H1 (cell line): ENCODE data around the gene CAMTA1. TPM values are rescaled to one million over a fixed set of nuclear protein-coding genes. Genes with fewer than 3 reads are reported as not detected.

Experiments used
- CTCF ChIA-PET: fragments of 300-600 bp; sonication (Branson Sonifier 250); formaldehyde crosslinking; loops from one replicate; lab custom pipeline; 2021; ENCODE audit not compliant: partially characterized antibody; lab: Charles Lee
- POLR2A ChIA-PET: fragments of 300-600 bp; sonication (Branson Sonifier 250); formaldehyde crosslinking; loops from one replicate; lab custom pipeline; 2021; ENCODE audit warnings: inconsistent platforms; ENCODE audit not compliant: partially characterized antibody; lab: Charles Lee
- DNase-seq, 2 experiments: peaks; one replicate each; pipeline versions ENCODE4 v3.0.0 to v3.0.0-alpha.2; 2010 to 2022; ENCODE audit warnings: low spot score in 2 of 2, low read depth in 1 of 2, mixed read lengths in 1 of 2
- FAIRE-seq: peaks from 2 replicates; lab custom pipeline; 2011; peaks lifted over from hg19 to GRCh38; lab: Jason Lieb, UNC
- H2AFZ ChIP-seq: 2 replicates; pipeline ENCODE4 v1.8.1; 2012; ENCODE audit warnings: low read length, inconsistent platforms
- H2AK5ac ChIP-seq: 2 replicates; pipeline ENCODE4 v1.6.1; 2013; ENCODE audit warnings: low read depth, low read length
- H2BK120ac ChIP-seq: replicated peaks from 2 replicates; pipeline ENCODE3; 2013; ENCODE audit warnings: low read depth, low read length, inconsistent platforms
- H2BK12ac ChIP-seq: 2 replicates; pipeline ENCODE4 v1.6.1; 2013; ENCODE audit warnings: low read depth, low read length
- H2BK15ac ChIP-seq: 2 replicates; pipeline ENCODE4 v1.6.1; 2013; ENCODE audit warnings: low read length
- H2BK20ac ChIP-seq: 2 replicates; pipeline ENCODE4 v1.6.1; 2013; ENCODE audit warnings: low read length
- H2BK5ac ChIP-seq: 2 replicates; pipeline ENCODE4 v1.6.1; 2013; ENCODE audit warnings: low read depth, low read length
- H3K14ac ChIP-seq: 2 replicates; pipeline ENCODE4 v1.6.1; 2013; ENCODE audit warnings: inconsistent platforms; ENCODE audit not compliant: insufficient read length
- H3K18ac ChIP-seq: 2 replicates; pipeline ENCODE4 v1.6.1; 2013; ENCODE audit warnings: low read length; ENCODE audit errors: extremely low read depth
- H3K23ac ChIP-seq: 2 replicates; pipeline ENCODE4 v1.6.1; 2013; ENCODE audit warnings: inconsistent platforms; ENCODE audit not compliant: insufficient read length
- H3K23me2 ChIP-seq: 2 replicates; pipeline ENCODE4 v1.6.1; 2013; ENCODE audit warnings: low read depth, low read length
- H3K27ac ChIP-seq: 2 replicates; pipeline ENCODE4 v1.6.1; 2011; ENCODE audit warnings: low read depth, low read length, inconsistent platforms
- H3K27me3 ChIP-seq, 4 experiments: replicated peaks in 1 of 4; 1 replicate in 1 of 4; 2 replicates in 3 of 4; pipeline versions ENCODE4 v1.6.1 to v1.8.1; 2011 to 2013; ENCODE audit warnings: low read length in 3 of 4, mild to moderate bottlenecking in 3 of 4, inconsistent platforms in 2 of 4, mixed read lengths in 2 of 4, moderate library complexity in 1 of 4; ENCODE audit not compliant: control insufficient read depth in 3 of 4, insufficient read depth in 3 of 4; ENCODE audit errors: extremely low read depth in 1 of 4
- H3K36me3 ChIP-seq, 4 experiments: 2 replicates each; pipeline versions ENCODE4 v1.6.1 to v1.8.1; 2011 to 2013; ENCODE audit warnings: mild to moderate bottlenecking in 4 of 4, low read length in 3 of 4, moderate library complexity in 2 of 4, control low read depth in 1 of 4, inconsistent platforms in 1 of 4; ENCODE audit not compliant: insufficient read depth in 4 of 4, control insufficient read depth in 2 of 4
- H3K4ac ChIP-seq: replicated peaks from 2 replicates; pipeline ENCODE3; 2013; ENCODE audit warnings: low read length, low read depth, mixed read lengths, inconsistent platforms; ENCODE audit not compliant: insufficient read length
- H3K4me1 ChIP-seq, 4 experiments: replicated peaks in 1 of 4; 1 replicate in 1 of 4; 2 replicates in 3 of 4; pipeline versions ENCODE4 v1.6.1 to v1.8.1; 2011 to 2013; ENCODE audit warnings: low read length in 3 of 4, inconsistent platforms in 2 of 4, mixed read lengths in 1 of 4; ENCODE audit not compliant: insufficient read depth in 4 of 4, control insufficient read depth in 3 of 4
- H3K4me2 ChIP-seq, 2 experiments: 2 replicates each; pipeline versions ENCODE4 v1.6.1 to v1.8.1; 2011 to 2013; ENCODE audit warnings: low read depth in 2 of 2, low read length in 2 of 2, control low read depth in 1 of 2, inconsistent platforms in 1 of 2, mild to moderate bottlenecking in 1 of 2; ENCODE audit not compliant: insufficient read depth in 1 of 2
- H3K4me3 ChIP-seq, 4 experiments: fragments of 200-600, 300-600 bp in 1 of 4; sonication (generic), shearing (Covaris generic), sonication (Bioruptor Twin) in 1 of 4; 2 replicates each; pipeline versions ENCODE4 v1.5.1 to v1.8.1; 2011 to 2016; ENCODE audit warnings: low read length in 4 of 4, low read depth in 3 of 4, control low read depth in 2 of 4, inconsistent platforms in 2 of 4, mild to moderate bottlenecking in 2 of 4, mixed read lengths in 1 of 4, moderate library complexity in 1 of 4; ENCODE audit not compliant: insufficient read depth in 2 of 4; ENCODE audit errors: extremely low read depth in 1 of 4
- H3K56ac ChIP-seq: replicated peaks from 2 replicates; pipeline ENCODE3; 2013; ENCODE audit warnings: low read depth, mild to moderate bottlenecking, mixed read lengths, low read length, inconsistent platforms; ENCODE audit not compliant: insufficient read length
- H3K79me1 ChIP-seq: 2 replicates; pipeline ENCODE4 v1.6.1; 2013; ENCODE audit warnings: low read depth, low read length, control low read depth
- H3K79me2 ChIP-seq, 2 experiments: 2 replicates each; pipeline versions ENCODE4 v1.6.1 to v1.8.1; 2012 to 2013; ENCODE audit warnings: low read length in 2 of 2, mild to moderate bottlenecking in 2 of 2, inconsistent platforms in 1 of 2; ENCODE audit not compliant: insufficient read depth in 2 of 2, control insufficient read depth in 1 of 2
- H3K9ac ChIP-seq, 4 experiments: replicated peaks in 1 of 4; 1 replicate in 1 of 4; 2 replicates in 3 of 4; pipeline versions ENCODE4 v1.6.1 to v1.8.1; 2011 to 2013; ENCODE audit warnings: low read depth in 3 of 4, low read length in 3 of 4, control low read depth in 2 of 4, mild to moderate bottlenecking in 2 of 4, moderate library complexity in 2 of 4, inconsistent platforms in 1 of 4; ENCODE audit errors: extremely low read depth in 1 of 4
- H3K9me3 ChIP-seq, 2 experiments: 2 replicates each; pipeline versions ENCODE4 v1.6.1 to v1.8.1; 2012 to 2013; ENCODE audit warnings: mild to moderate bottlenecking in 2 of 2, moderate library complexity in 2 of 2, control low read depth in 1 of 2, inconsistent platforms in 1 of 2, low read depth in 1 of 2, low read length in 1 of 2, mixed read lengths in 1 of 2; ENCODE audit not compliant: insufficient read depth in 2 of 2
- H4K20me1 ChIP-seq, 2 experiments: replicated peaks in 1 of 2; 2 replicates each; pipeline versions ENCODE3 to v1.8.1; 2011 to 2013; ENCODE audit warnings: inconsistent platforms in 2 of 2, low read length in 2 of 2, mild to moderate bottlenecking in 1 of 2; ENCODE audit not compliant: insufficient read depth in 2 of 2, control insufficient read depth in 1 of 2
- H4K5ac ChIP-seq: 2 replicates; pipeline ENCODE4 v1.6.1; 2013; ENCODE audit warnings: low read length, low read depth, mixed read lengths, inconsistent platforms; ENCODE audit not compliant: insufficient read length
- H4K8ac ChIP-seq: 2 replicates; pipeline ENCODE4 v1.8.0; 2013; ENCODE audit warnings: mild to moderate bottlenecking, moderate library complexity, low read length, inconsistent platforms; ENCODE audit not compliant: insufficient read depth; ENCODE audit errors: extremely low read depth
- H4K91ac ChIP-seq: replicated peaks from 2 replicates; pipeline ENCODE3; 2013; ENCODE audit warnings: low read length, mixed read lengths, inconsistent platforms; ENCODE audit not compliant: insufficient read length
- BACH1 ChIP-seq: IDR thresholded peaks from 2 replicates; pipeline ENCODE4 v1.6.1; 2012; ENCODE audit warnings: low read length, improper control_type of control experiment
- CREB1 ChIP-seq: IDR thresholded peaks from 2 replicates; pipeline ENCODE4 v1.6.1; 2012; ENCODE audit warnings: inconsistent platforms
- CTBP2 ChIP-seq: IDR thresholded peaks from 2 replicates; pipeline ENCODE4 v1.7.0; 2011; ENCODE audit warnings: borderline replicate concordance, mild to moderate bottlenecking, moderate library complexity, mixed read lengths, low read length; ENCODE audit not compliant: insufficient read depth, insufficient read length
- NANOG ChIP-seq: IDR thresholded peaks from 2 replicates; pipeline ENCODE4 v1.6.1; 2011; ENCODE audit warnings: low read length, low read depth, mild to moderate bottlenecking, inconsistent platforms; ENCODE audit not compliant: insufficient read depth, poor library complexity, severe bottlenecking
- WGBS, 2 experiments: shearing (Covaris generic) in 1 of 2; methylation state at CpG; one replicate each; pipeline versions ENCODE4 v1.1.6 to v1.1.7; 2013 to 2015; ENCODE audit warnings: low lambda C conversion rate in 2 of 2, mixed read lengths in 2 of 2, inconsistent platforms in 1 of 2, low coverage in 1 of 2, missing lambda C conversion rate in 1 of 2; ENCODE audit not compliant: insufficient replicate concordance in 2 of 2, insufficient coverage in 1 of 2, insufficient read length in 1 of 2; ENCODE audit errors: extremely low coverage in 1 of 2, missing lambda C conversion rate in 1 of 2; 5-methylcytosine and 5-hydroxymethylcytosine counted together
- polyA plus RNA-seq, 7 experiments: library from polyadenylated mRNA; depleted of rRNA in 3 of 7; stranded (reverse) in 5 of 7; unstranded in 2 of 7; fragments of >200 nt in 5 of 7; fragments of 200-250 nt in 2 of 7; gene quantifications; 1 replicate in 5 of 7; 2 replicates in 1 of 7; 4 replicates in 1 of 7; pipeline versions ENCODE4 v1.2.1 to v1.2.3, GENCODE V29; 2011 to 2013; ENCODE audit warnings: missing spikeins in 2 of 7, mixed read lengths in 2 of 7
- total RNA-seq: library from RNA; stranded (reverse); fragmentation: NEBNext Ultra II Directional; extraction: Animal tissue kit (Norgen Biotek cat#: 25700); gene quantifications from 2 replicates; pipeline ENCODE4 v1.2.1, GENCODE V29; 2021

CAMTA1 gene
- total and polyA plus RNA-seq, 2 of the 8 experiments (the other 6 are each of a cell fraction or from before 2014, with no cell fraction given): 65.0 to 119 TPM

DNA sequence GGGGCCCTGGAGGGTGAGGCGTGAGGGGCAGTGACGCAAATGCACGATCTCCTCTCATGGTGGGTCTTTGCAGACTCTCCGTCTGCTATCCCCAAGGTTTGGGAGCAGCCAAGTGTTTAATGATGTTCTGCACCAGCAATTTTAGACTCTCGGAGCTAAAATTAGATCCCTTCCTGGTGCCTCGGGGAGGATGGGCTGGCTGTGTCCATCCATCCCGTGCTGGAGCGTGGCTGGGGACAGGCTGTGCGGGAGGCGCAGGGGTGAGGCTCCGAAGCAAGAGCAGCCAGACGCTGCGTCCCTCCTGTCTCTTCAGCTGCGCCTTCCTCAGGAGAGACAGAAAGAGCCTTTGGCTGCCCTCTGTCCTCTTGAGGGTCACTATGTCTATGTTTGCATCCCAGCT lies 387.6 kb downstream of the CAMTA1 start:
- H2BK20ac ChIP-seq: no peak overlapping the region
- H3K4ac ChIP-seq: no peak overlapping the region
- no peaks in the 10 kb centered on the region for H3K79me1 ChIP-seq
- no peaks in the 10 kb centered on the region for H3K36me3 ChIP-seq
- H3K23ac ChIP-seq: no peak overlapping the region
- no peak overlapping the region for H4K91ac ChIP-seq
- ChIA-PET POLR2A (no interaction called here), CTCF (interaction anchor here (0.6 to 1.3 kb wide), 6 partner anchors 35 to 212 kb away, joined by 3 to 5 read pairs (median 4); no protein-coding TSS in a partner anchor)
- no peak overlapping the region for H2BK15ac ChIP-seq
- H2AFZ ChIP-seq: no peak overlapping the region
- H3K23me2 ChIP-seq: no peaks in the 10 kb centered on the region
- H3K9me3 ChIP-seq: peaks cover 4 to 8% of the 10 kb centered on the region in 2 experiments; a peak in 3 of 4 replicates
- H4K8ac ChIP-seq: no peak overlapping the region
- no peak overlapping the region for H3K4me2 ChIP-seq
- 87% methylated on average over 14 of the region's 14 CpGs; no CpG with 5 or more reads in 1 of the 2 experiments for WGBS, 2 experiments
- no peak overlapping the region for H2AK5ac ChIP-seq
- no peak overlapping the region for H3K27ac ChIP-seq
- no peak overlapping the region for H3K14ac ChIP-seq
- H3K9ac ChIP-seq: no peak overlapping the region
- no peak overlapping the region for H3K56ac ChIP-seq
- H3K4me3 ChIP-seq: no peak overlapping the region
- no peak overlapping the region for H2BK120ac ChIP-seq
- no peak overlapping the region for H3K18ac ChIP-seq
- FAIRE-seq (no peak), DNase-seq (no peak)
- no peak overlapping the region for H4K5ac ChIP-seq
- H2BK12ac ChIP-seq: no peak overlapping the region
- no peak overlapping the region for H2BK5ac ChIP-seq
- H4K20me1 ChIP-seq: no peaks in the 10 kb centered on the region
- no peaks in the 10 kb centered on the region; a peak in 2 of 7 replicates for H3K4me1 ChIP-seq
- 0 out of 7 replicates have a peak, but pooled peaks cover 0 to 2% (median 0%) of the 10 kb centered on the region in 4 experiments for H3K27me3 ChIP-seq
- no peaks in the 10 kb centered on the region for H3K79me2 ChIP-seq
- TF ChIP-seq CTBP2 (no peak), NANOG (no peak), BACH1 (no peak), CREB1 (no peak)
